AG08395 (cell line): Measurements from ENCODE around the gene PCSK1.
A peak's percentile ranks its signal among the peaks of the same experiment; 100 is the strongest.
"Not testable (repeated sequence)": the region's sequence is repeated elsewhere in the genome, so short reads cannot be mapped to it uniquely, and the experiment has no call there.

ENCODE experiments used
- DNase-seq: peaks from one replicate; pipeline ENCODE4 v3.0.0; 2012; ENCODE audit warnings: mixed read lengths, low spot score

The PCSK1 gene

GRCh38 chr5:96372726-96373380 lies 60.2 kb downstream of the PCSK1 start:
- DNase-seq, result no peak

GRCh38 chr5:96370976-96371375 lies 62.1 kb downstream of the PCSK1 start:
- DNase-seq, result no peak

GRCh38 chr5:96367337-96367736 lies 65.7 kb downstream of the PCSK1 start:
- not testable (repeated sequence) for DNase-seq

- DNase-seq, result no peak
These were observed 78.8 kb downstream of the PCSK1 start for GRCh38 chr5:96354237-96354636.

- DNase-seq, result no peak
These were observed 79.8 kb downstream of the PCSK1 start for GRCh38 chr5:96353220-96353619.

GRCh38 chr5:96350678-96351077 lies 82.4 kb downstream of the PCSK1 start:
- DNase-seq, result no peak

- DNase-seq, result no peak
These were observed 84.5 kb downstream of the PCSK1 start for GRCh38 chr5:96348536-96348935.

GRCh38 chr5:96347502-96348292 lies 85.4 kb downstream of the PCSK1 start:
- DNase-seq, result no peak

- peak; percentile 75 for DNase-seq
These were observed 88.1 kb downstream of the PCSK1 start for GRCh38 chr5:96344678-96345577.

GRCh38 chr5:96343094-96343493 lies 90.0 kb downstream of the PCSK1 start:
- no peak for DNase-seq

- no peak for DNase-seq
These were observed 90.5 kb downstream of the PCSK1 start for GRCh38 chr5:96342581-96342980.
